BJ (cell line): ENCODE measurements around the gene SFXN1. TPM values are rescaled to one million over a fixed set of nuclear protein-coding genes. Genes with fewer than 3 reads are reported as not detected.

Experiments
- CTCF ChIA-PET: fragments of 350-600 bp; formaldehyde crosslinking; extraction: SDS; loops from one replicate; lab custom pipeline; 2021; ENCODE audit warnings: antibody characterized with exemption, inconsistent platforms; lab: Yijun Ruan, JAX
- POLR2A ChIA-PET: fragments of 300-600 bp; sonication (Branson Sonifier 250); formaldehyde crosslinking; extraction: SDS; loops from one replicate; lab custom pipeline; 2021; ENCODE audit warnings: antibody characterized with exemption; lab: Charles Lee
- DNase-seq: peaks from one replicate; pipeline ENCODE4 v3.0.0-alpha.2; 2011; ENCODE audit warnings: low read depth
- H3K27me3 ChIP-seq: 2 replicates; pipeline ENCODE4 v1.6.0; 2011; ENCODE audit warnings: low read length; ENCODE audit not compliant: control insufficient read depth, insufficient read depth
- H3K36me3 ChIP-seq: 2 replicates; pipeline ENCODE4 v1.5.1; 2011; ENCODE audit warnings: low read length; ENCODE audit not compliant: control insufficient read depth, insufficient read depth
- H3K4me3 ChIP-seq: 2 replicates; pipeline ENCODE4 v1.5.1; 2011; ENCODE audit warnings: low read depth, mild to moderate bottlenecking, control low read depth, low read length
- CTCF ChIP-seq: IDR thresholded peaks from 2 replicates; pipeline ENCODE4 v1.5.1; 2011; ENCODE audit warnings: low read depth, mild to moderate bottlenecking, control low read depth, inconsistent platforms, low read length, moderate library complexity; ENCODE audit not compliant: insufficient read depth
- polyA plus RNA-seq: library from polyadenylated mRNA; depleted of rRNA; stranded (reverse); fragments of >200 nt; gene quantifications from 2 replicates; pipeline ENCODE4 v1.2.3, GENCODE V29; 2011

Gene SFXN1
- polyA plus RNA-seq, 1 experiment, result 89.9 TPM

GRCh38 chr5:175519006-175519405 lies 40.6 kb downstream of the SFXN1 start:
- CTCF ChIA-PET, result interaction anchor here (0.9 to 1.4 kb wide), 2 partner anchors 15 to 17 kb away, joined by 3 to 7 read pairs; no protein-coding TSS in a partner anchor
- POLR2A ChIA-PET, result interaction anchor here (0.6 kb wide), 1 partner anchor 13 kb away, joined by 4 read pairs; no protein-coding TSS in a partner anchor
- TF ChIP-seq CTCF, result no peak

DNA sequence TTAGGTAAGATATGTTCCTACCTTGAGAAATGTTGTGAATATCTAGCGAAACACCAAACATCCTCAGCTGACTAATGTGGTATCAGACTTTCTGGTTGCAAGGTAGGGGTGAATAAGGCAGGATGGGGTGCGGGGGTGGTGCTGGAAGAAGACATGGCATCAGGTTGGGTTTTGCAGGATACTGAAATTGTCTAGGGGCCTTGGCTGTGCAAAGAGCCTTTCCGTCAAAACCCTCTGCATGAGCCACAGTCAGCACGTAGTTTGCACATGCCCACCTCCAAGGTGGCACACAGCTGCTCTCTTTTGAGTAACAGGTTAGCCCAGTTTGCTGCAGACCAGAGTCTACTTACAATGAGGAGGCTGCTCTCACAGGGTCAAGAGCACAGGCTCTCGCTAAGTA lies 42.0 kb downstream of the SFXN1 start:
- no peak for TF ChIP-seq CTCF
- CTCF ChIA-PET, result no interaction called here
- Histone ChIP-seq H3K36me3 (peaks cover 18% of the 10 kb centered on the region), H3K4me3 (no peak overlapping the region), H3K27me3 (no peaks in the 10 kb centered on the region)
- DNase-seq, result no peak
- POLR2A ChIA-PET, result no interaction called here

More at GRCh38 chr5:175519006-175519405, 40.6 kb downstream of the SFXN1 start:
- H3K4me3 ChIP-seq, result no peak overlapping the region
- peaks cover 22% of the 10 kb centered on the region for H3K36me3 ChIP-seq
- H3K27me3 ChIP-seq, result no peaks in the 10 kb centered on the region
- no peak for DNase-seq

GRCh38 chr5:175520873-175521272 lies 42.5 kb downstream of the SFXN1 start:
- H3K36me3 ChIP-seq, result peaks cover 18% of the 10 kb centered on the region
- H3K4me3 ChIP-seq, result no peak overlapping the region
- DNase-seq, result no peak
- CTCF ChIA-PET, result interaction anchor here (0.9 kb wide), 1 partner anchor 23 kb away, joined by 3 read pairs; no protein-coding TSS in a partner anchor
- no peaks in the 10 kb centered on the region for H3K27me3 ChIP-seq
- POLR2A ChIA-PET, result no interaction called here
- no peak for TF ChIP-seq CTCF

- ChIA-PET POLR2A (no interaction called here), CTCF (interaction anchor here (0.9 kb wide), 1 partner anchor 24 kb away, joined by 3 read pairs; no protein-coding TSS in a partner anchor)
- DNase-seq, result no peak
Observed at GRCh38 chr5:175521313-175521833, 43.0 kb downstream of the SFXN1 start.

DNA sequence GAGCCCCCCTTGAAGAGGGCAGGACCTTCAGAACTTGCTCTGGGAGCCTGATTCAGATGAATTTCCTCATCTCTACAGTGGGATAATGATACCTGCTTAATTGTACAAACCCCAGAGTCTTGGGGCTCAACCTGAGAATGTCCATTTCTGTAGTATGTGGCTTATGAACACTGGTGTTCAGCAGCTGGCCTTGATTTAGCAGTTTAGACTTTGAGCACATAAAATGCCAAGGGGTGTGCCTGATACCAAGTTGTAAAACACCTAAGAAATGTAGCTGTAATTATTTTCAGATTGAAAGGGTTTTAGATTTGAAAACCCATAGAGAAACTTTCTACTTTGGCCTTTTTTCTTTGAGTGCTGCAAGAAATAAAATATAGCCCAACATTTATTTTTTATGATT lies 44.9 kb downstream of the SFXN1 start:
- H3K36me3 ChIP-seq, result peaks cover 20% of the 10 kb centered on the region
- ChIA-PET CTCF (interaction anchor here (1.1 to 1.2 kb wide), 2 partner anchors 10 to 11 kb away, joined by 3 to 5 read pairs; no protein-coding TSS in a partner anchor), POLR2A (no interaction called here)
- no peak overlapping the region for H3K4me3 ChIP-seq
- DNase-seq, result no peak
- no peak for TF ChIP-seq CTCF
- no peaks in the 10 kb centered on the region for H3K27me3 ChIP-seq

More at GRCh38 chr5:175521313-175521833, 43.0 kb downstream of the SFXN1 start:
- Histone ChIP-seq H3K4me3 (no peak overlapping the region), H3K36me3 (peaks cover 18% of the 10 kb centered on the region), H3K27me3 (no peaks in the 10 kb centered on the region)
- TF ChIP-seq CTCF, result no peak
